ENCODE results near the gene SIRT4. TPM values are rescaled to one million over a fixed set of nuclear protein-coding genes. Genes with fewer than 3 reads are reported as not detected.

The SIRT4 gene
- total and polyA plus RNA-seq, 2 of the 8 experiments (the other 6 are each of a cell fraction or from before 2014, with no cell fraction given), result 3.8 to 4.1 TPM

- TF ChIP-seq, protein P1, sequence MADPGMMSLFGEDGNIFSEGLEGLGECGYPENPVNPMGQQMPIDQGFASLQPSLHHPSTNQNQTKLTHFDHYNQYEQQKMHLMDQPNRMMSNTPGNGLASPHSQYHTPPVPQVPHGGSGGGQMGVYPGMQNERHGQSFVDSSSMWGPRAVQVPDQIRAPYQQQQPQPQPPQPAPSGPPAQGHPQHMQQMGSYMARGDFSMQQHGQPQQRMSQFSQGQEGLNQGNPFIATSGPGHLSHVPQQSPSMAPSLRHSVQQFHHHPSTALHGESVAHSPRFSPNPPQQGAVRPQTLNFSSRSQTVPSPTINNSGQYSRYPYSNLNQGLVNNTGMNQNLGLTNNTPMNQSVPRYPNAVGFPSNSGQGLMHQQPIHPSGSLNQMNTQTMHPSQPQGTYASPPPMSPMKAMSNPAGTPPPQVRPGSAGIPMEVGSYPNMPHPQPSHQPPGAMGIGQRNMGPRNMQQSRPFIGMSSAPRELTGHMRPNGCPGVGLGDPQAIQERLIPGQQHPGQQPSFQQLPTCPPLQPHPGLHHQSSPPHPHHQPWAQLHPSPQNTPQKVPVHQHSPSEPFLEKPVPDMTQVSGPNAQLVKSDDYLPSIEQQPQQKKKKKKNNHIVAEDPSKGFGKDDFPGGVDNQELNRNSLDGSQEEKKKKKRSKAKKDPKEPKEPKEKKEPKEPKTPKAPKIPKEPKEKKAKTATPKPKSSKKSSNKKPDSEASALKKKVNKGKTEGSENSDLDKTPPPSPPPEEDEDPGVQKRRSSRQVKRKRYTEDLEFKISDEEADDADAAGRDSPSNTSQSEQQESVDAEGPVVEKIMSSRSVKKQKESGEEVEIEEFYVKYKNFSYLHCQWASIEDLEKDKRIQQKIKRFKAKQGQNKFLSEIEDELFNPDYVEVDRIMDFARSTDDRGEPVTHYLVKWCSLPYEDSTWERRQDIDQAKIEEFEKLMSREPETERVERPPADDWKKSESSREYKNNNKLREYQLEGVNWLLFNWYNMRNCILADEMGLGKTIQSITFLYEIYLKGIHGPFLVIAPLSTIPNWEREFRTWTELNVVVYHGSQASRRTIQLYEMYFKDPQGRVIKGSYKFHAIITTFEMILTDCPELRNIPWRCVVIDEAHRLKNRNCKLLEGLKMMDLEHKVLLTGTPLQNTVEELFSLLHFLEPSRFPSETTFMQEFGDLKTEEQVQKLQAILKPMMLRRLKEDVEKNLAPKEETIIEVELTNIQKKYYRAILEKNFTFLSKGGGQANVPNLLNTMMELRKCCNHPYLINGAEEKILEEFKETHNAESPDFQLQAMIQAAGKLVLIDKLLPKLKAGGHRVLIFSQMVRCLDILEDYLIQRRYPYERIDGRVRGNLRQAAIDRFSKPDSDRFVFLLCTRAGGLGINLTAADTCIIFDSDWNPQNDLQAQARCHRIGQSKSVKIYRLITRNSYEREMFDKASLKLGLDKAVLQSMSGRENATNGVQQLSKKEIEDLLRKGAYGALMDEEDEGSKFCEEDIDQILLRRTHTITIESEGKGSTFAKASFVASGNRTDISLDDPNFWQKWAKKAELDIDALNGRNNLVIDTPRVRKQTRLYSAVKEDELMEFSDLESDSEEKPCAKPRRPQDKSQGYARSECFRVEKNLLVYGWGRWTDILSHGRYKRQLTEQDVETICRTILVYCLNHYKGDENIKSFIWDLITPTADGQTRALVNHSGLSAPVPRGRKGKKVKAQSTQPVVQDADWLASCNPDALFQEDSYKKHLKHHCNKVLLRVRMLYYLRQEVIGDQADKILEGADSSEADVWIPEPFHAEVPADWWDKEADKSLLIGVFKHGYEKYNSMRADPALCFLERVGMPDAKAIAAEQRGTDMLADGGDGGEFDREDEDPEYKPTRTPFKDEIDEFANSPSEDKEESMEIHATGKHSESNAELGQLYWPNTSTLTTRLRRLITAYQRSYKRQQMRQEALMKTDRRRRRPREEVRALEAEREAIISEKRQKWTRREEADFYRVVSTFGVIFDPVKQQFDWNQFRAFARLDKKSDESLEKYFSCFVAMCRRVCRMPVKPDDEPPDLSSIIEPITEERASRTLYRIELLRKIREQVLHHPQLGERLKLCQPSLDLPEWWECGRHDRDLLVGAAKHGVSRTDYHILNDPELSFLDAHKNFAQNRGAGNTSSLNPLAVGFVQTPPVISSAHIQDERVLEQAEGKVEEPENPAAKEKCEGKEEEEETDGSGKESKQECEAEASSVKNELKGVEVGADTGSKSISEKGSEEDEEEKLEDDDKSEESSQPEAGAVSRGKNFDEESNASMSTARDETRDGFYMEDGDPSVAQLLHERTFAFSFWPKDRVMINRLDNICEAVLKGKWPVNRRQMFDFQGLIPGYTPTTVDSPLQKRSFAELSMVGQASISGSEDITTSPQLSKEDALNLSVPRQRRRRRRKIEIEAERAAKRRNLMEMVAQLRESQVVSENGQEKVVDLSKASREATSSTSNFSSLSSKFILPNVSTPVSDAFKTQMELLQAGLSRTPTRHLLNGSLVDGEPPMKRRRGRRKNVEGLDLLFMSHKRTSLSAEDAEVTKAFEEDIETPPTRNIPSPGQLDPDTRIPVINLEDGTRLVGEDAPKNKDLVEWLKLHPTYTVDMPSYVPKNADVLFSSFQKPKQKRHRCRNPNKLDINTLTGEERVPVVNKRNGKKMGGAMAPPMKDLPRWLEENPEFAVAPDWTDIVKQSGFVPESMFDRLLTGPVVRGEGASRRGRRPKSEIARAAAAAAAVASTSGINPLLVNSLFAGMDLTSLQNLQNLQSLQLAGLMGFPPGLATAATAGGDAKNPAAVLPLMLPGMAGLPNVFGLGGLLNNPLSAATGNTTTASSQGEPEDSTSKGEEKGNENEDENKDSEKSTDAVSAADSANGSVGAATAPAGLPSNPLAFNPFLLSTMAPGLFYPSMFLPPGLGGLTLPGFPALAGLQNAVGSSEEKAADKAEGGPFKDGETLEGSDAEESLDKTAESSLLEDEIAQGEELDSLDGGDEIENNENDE (IDR thresholded peaks at IDR 0.05; ENCODE audit: insufficient replicate concordance, low read length), result no peak
- no peak for TF ChIP-seq POU5F1 (IDR thresholded peaks at IDR 0.05; ENCODE audit: low read depth, low read length)
These were observed 36.5 kb upstream of the SIRT4 start, which contains the start of gene PXN (continued) for GRCh38 chr12:120265473-120266179.

Data from H1 (cell line).